H1 (cell line): ENCODE data around the gene IL17RE. TPM values are rescaled to one million over a fixed set of nuclear protein-coding genes. Genes with fewer than 3 reads are reported as not detected.

ENCODE experiments used
- CTCF ChIA-PET: fragments of 300-600 bp; sonication (Branson Sonifier 250); formaldehyde crosslinking; loops from one replicate; lab custom pipeline; 2021; ENCODE audit not compliant: partially characterized antibody; lab: Charles Lee
- POLR2A ChIA-PET: fragments of 300-600 bp; sonication (Branson Sonifier 250); formaldehyde crosslinking; loops from one replicate; lab custom pipeline; 2021; ENCODE audit warnings: inconsistent platforms; ENCODE audit not compliant: partially characterized antibody; lab: Charles Lee
- DNase-seq, 2 experiments: peaks; one replicate each; pipeline versions ENCODE4 v3.0.0 to v3.0.0-alpha.2; 2010 to 2022; ENCODE audit warnings: low spot score in 2 of 2, low read depth in 1 of 2, mixed read lengths in 1 of 2
- FAIRE-seq: peaks from 2 replicates; lab custom pipeline; 2011; peaks lifted over from hg19 to GRCh38; lab: Jason Lieb, UNC
- H2AFZ ChIP-seq: 2 replicates; pipeline ENCODE4 v1.8.1; 2012; ENCODE audit warnings: low read length, inconsistent platforms
- H2AK5ac ChIP-seq: 2 replicates; pipeline ENCODE4 v1.6.1; 2013; ENCODE audit warnings: low read depth, low read length
- H2BK120ac ChIP-seq: replicated peaks from 2 replicates; pipeline ENCODE3; 2013; ENCODE audit warnings: low read depth, low read length, inconsistent platforms
- H2BK12ac ChIP-seq: 2 replicates; pipeline ENCODE4 v1.6.1; 2013; ENCODE audit warnings: low read depth, low read length
- H2BK15ac ChIP-seq: 2 replicates; pipeline ENCODE4 v1.6.1; 2013; ENCODE audit warnings: low read length
- H2BK20ac ChIP-seq: 2 replicates; pipeline ENCODE4 v1.6.1; 2013; ENCODE audit warnings: low read length
- H2BK5ac ChIP-seq: 2 replicates; pipeline ENCODE4 v1.6.1; 2013; ENCODE audit warnings: low read depth, low read length
- H3K14ac ChIP-seq: 2 replicates; pipeline ENCODE4 v1.6.1; 2013; ENCODE audit warnings: inconsistent platforms; ENCODE audit not compliant: insufficient read length
- H3K18ac ChIP-seq: 2 replicates; pipeline ENCODE4 v1.6.1; 2013; ENCODE audit warnings: low read length; ENCODE audit errors: extremely low read depth
- H3K23ac ChIP-seq: 2 replicates; pipeline ENCODE4 v1.6.1; 2013; ENCODE audit warnings: inconsistent platforms; ENCODE audit not compliant: insufficient read length
- H3K23me2 ChIP-seq: 2 replicates; pipeline ENCODE4 v1.6.1; 2013; ENCODE audit warnings: low read depth, low read length
- H3K27ac ChIP-seq: 2 replicates; pipeline ENCODE4 v1.6.1; 2011; ENCODE audit warnings: low read depth, low read length, inconsistent platforms
- H3K27me3 ChIP-seq, 4 experiments: replicated peaks in 1 of 4; 1 replicate in 1 of 4; 2 replicates in 3 of 4; pipeline versions ENCODE4 v1.6.1 to v1.8.1; 2011 to 2013; ENCODE audit warnings: low read length in 3 of 4, mild to moderate bottlenecking in 3 of 4, inconsistent platforms in 2 of 4, mixed read lengths in 2 of 4, moderate library complexity in 1 of 4; ENCODE audit not compliant: control insufficient read depth in 3 of 4, insufficient read depth in 3 of 4; ENCODE audit errors: extremely low read depth in 1 of 4
- H3K36me3 ChIP-seq, 4 experiments: 2 replicates each; pipeline versions ENCODE4 v1.6.1 to v1.8.1; 2011 to 2013; ENCODE audit warnings: mild to moderate bottlenecking in 4 of 4, low read length in 3 of 4, moderate library complexity in 2 of 4, control low read depth in 1 of 4, inconsistent platforms in 1 of 4; ENCODE audit not compliant: insufficient read depth in 4 of 4, control insufficient read depth in 2 of 4
- H3K4ac ChIP-seq: replicated peaks from 2 replicates; pipeline ENCODE3; 2013; ENCODE audit warnings: low read length, low read depth, mixed read lengths, inconsistent platforms; ENCODE audit not compliant: insufficient read length
- H3K4me1 ChIP-seq, 4 experiments: replicated peaks in 1 of 4; 1 replicate in 1 of 4; 2 replicates in 3 of 4; pipeline versions ENCODE4 v1.6.1 to v1.8.1; 2011 to 2013; ENCODE audit warnings: low read length in 3 of 4, inconsistent platforms in 2 of 4, mixed read lengths in 1 of 4; ENCODE audit not compliant: insufficient read depth in 4 of 4, control insufficient read depth in 3 of 4
- H3K4me2 ChIP-seq, 2 experiments: 2 replicates each; pipeline versions ENCODE4 v1.6.1 to v1.8.1; 2011 to 2013; ENCODE audit warnings: low read depth in 2 of 2, low read length in 2 of 2, control low read depth in 1 of 2, inconsistent platforms in 1 of 2, mild to moderate bottlenecking in 1 of 2; ENCODE audit not compliant: insufficient read depth in 1 of 2
- H3K4me3 ChIP-seq, 4 experiments: fragments of 200-600, 300-600 bp in 1 of 4; sonication (generic), shearing (Covaris generic), sonication (Bioruptor Twin) in 1 of 4; 2 replicates each; pipeline versions ENCODE4 v1.5.1 to v1.8.1; 2011 to 2016; ENCODE audit warnings: low read length in 4 of 4, low read depth in 3 of 4, control low read depth in 2 of 4, inconsistent platforms in 2 of 4, mild to moderate bottlenecking in 2 of 4, mixed read lengths in 1 of 4, moderate library complexity in 1 of 4; ENCODE audit not compliant: insufficient read depth in 2 of 4; ENCODE audit errors: extremely low read depth in 1 of 4
- H3K56ac ChIP-seq: replicated peaks from 2 replicates; pipeline ENCODE3; 2013; ENCODE audit warnings: low read depth, mild to moderate bottlenecking, mixed read lengths, low read length, inconsistent platforms; ENCODE audit not compliant: insufficient read length
- H3K79me1 ChIP-seq: 2 replicates; pipeline ENCODE4 v1.6.1; 2013; ENCODE audit warnings: low read depth, low read length, control low read depth
- H3K79me2 ChIP-seq, 2 experiments: 2 replicates each; pipeline versions ENCODE4 v1.6.1 to v1.8.1; 2012 to 2013; ENCODE audit warnings: low read length in 2 of 2, mild to moderate bottlenecking in 2 of 2, inconsistent platforms in 1 of 2; ENCODE audit not compliant: insufficient read depth in 2 of 2, control insufficient read depth in 1 of 2
- H3K9ac ChIP-seq, 4 experiments: replicated peaks in 1 of 4; 1 replicate in 1 of 4; 2 replicates in 3 of 4; pipeline versions ENCODE4 v1.6.1 to v1.8.1; 2011 to 2013; ENCODE audit warnings: low read depth in 3 of 4, low read length in 3 of 4, control low read depth in 2 of 4, mild to moderate bottlenecking in 2 of 4, moderate library complexity in 2 of 4, inconsistent platforms in 1 of 4; ENCODE audit errors: extremely low read depth in 1 of 4
- H3K9me3 ChIP-seq, 2 experiments: 2 replicates each; pipeline versions ENCODE4 v1.6.1 to v1.8.1; 2012 to 2013; ENCODE audit warnings: mild to moderate bottlenecking in 2 of 2, moderate library complexity in 2 of 2, control low read depth in 1 of 2, inconsistent platforms in 1 of 2, low read depth in 1 of 2, low read length in 1 of 2, mixed read lengths in 1 of 2; ENCODE audit not compliant: insufficient read depth in 2 of 2
- H4K20me1 ChIP-seq, 2 experiments: replicated peaks in 1 of 2; 2 replicates each; pipeline versions ENCODE3 to v1.8.1; 2011 to 2013; ENCODE audit warnings: inconsistent platforms in 2 of 2, low read length in 2 of 2, mild to moderate bottlenecking in 1 of 2; ENCODE audit not compliant: insufficient read depth in 2 of 2, control insufficient read depth in 1 of 2
- H4K5ac ChIP-seq: 2 replicates; pipeline ENCODE4 v1.6.1; 2013; ENCODE audit warnings: low read length, low read depth, mixed read lengths, inconsistent platforms; ENCODE audit not compliant: insufficient read length
- H4K8ac ChIP-seq: 2 replicates; pipeline ENCODE4 v1.8.0; 2013; ENCODE audit warnings: mild to moderate bottlenecking, moderate library complexity, low read length, inconsistent platforms; ENCODE audit not compliant: insufficient read depth; ENCODE audit errors: extremely low read depth
- H4K91ac ChIP-seq: replicated peaks from 2 replicates; pipeline ENCODE3; 2013; ENCODE audit warnings: low read length, mixed read lengths, inconsistent platforms; ENCODE audit not compliant: insufficient read length
- ATF2 ChIP-seq: IDR thresholded peaks from 2 replicates; pipeline ENCODE4 v1.6.1; 2012; ENCODE audit warnings: low read length, inconsistent platforms
- BCL11A ChIP-seq, 2 experiments: IDR thresholded peaks; one replicate each; pipeline ENCODE4 v1.6.1; 2011; ENCODE audit warnings: low read depth in 2 of 2, low read length in 2 of 2, mild to moderate bottlenecking in 2 of 2
- GTF2F1 ChIP-seq: IDR thresholded peaks from 2 replicates; pipeline ENCODE4 v1.6.1; 2012; ENCODE audit warnings: low read depth, low read length, improper control_type of control experiment, borderline replicate concordance
- NANOG ChIP-seq: IDR thresholded peaks from 2 replicates; pipeline ENCODE4 v1.6.1; 2011; ENCODE audit warnings: low read length, low read depth, mild to moderate bottlenecking, inconsistent platforms; ENCODE audit not compliant: insufficient read depth, poor library complexity, severe bottlenecking
- PHF8 ChIP-seq: fragments of 200-600 bp; sonication (generic); conservative IDR thresholded peaks from 2 replicates; pipeline ENCODE4 v1.7.1; 2012; ENCODE audit warnings: low read depth, mild to moderate bottlenecking, inconsistent platforms, low read length, moderate library complexity
- RAD21 ChIP-seq, 2 experiments: IDR thresholded peaks in 1 of 2; conservative IDR thresholded peaks in 1 of 2; 2 replicates each; pipeline ENCODE4 v1.6.1; 2011; ENCODE audit warnings: low read depth in 2 of 2, low read length in 2 of 2, improper control_type of control experiment in 1 of 2, inconsistent platforms in 1 of 2, mild to moderate bottlenecking in 1 of 2, moderate library complexity in 1 of 2
- RNF2 ChIP-seq: fragments of 200-900, 300-1000 bp; sonication (generic); IDR thresholded peaks from 2 replicates; pipeline ENCODE4 v1.7.1; 2016; ENCODE audit warnings: borderline replicate concordance, low read depth, mild to moderate bottlenecking, antibody characterized with exemption, low read length; ENCODE audit not compliant: poor library complexity, severe bottlenecking; ENCODE audit errors: missing control alignments
- SIRT6 ChIP-seq: IDR thresholded peaks from one replicate; pipeline ENCODE4 v1.7.1; 2012; ENCODE audit warnings: low read length, inconsistent platforms
- SRF ChIP-seq: IDR thresholded peaks from 2 replicates; pipeline ENCODE4 v1.6.1; 2011; ENCODE audit warnings: mild to moderate bottlenecking, low read depth, low read length, moderate library complexity
- WGBS, 2 experiments: shearing (Covaris generic) in 1 of 2; methylation state at CpG; one replicate each; pipeline versions ENCODE4 v1.1.6 to v1.1.7; 2013 to 2015; ENCODE audit warnings: low lambda C conversion rate in 2 of 2, mixed read lengths in 2 of 2, inconsistent platforms in 1 of 2, low coverage in 1 of 2, missing lambda C conversion rate in 1 of 2; ENCODE audit not compliant: insufficient replicate concordance in 2 of 2, insufficient coverage in 1 of 2, insufficient read length in 1 of 2; ENCODE audit errors: extremely low coverage in 1 of 2, missing lambda C conversion rate in 1 of 2; 5-methylcytosine and 5-hydroxymethylcytosine counted together
- polyA plus RNA-seq, 7 experiments: library from polyadenylated mRNA; depleted of rRNA in 3 of 7; stranded (reverse) in 5 of 7; unstranded in 2 of 7; fragments of >200 nt in 5 of 7; fragments of 200-250 nt in 2 of 7; gene quantifications; 1 replicate in 5 of 7; 2 replicates in 1 of 7; 4 replicates in 1 of 7; pipeline versions ENCODE4 v1.2.1 to v1.2.3, GENCODE V29; 2011 to 2013; ENCODE audit warnings: missing spikeins in 2 of 7, mixed read lengths in 2 of 7
- total RNA-seq: library from RNA; stranded (reverse); fragmentation: NEBNext Ultra II Directional; extraction: Animal tissue kit (Norgen Biotek cat#: 25700); gene quantifications from 2 replicates; pipeline ENCODE4 v1.2.1, GENCODE V29; 2021

Gene IL17RE
- total and polyA plus RNA-seq, 2 of the 8 experiments (the other 6 are each of a cell fraction or from before 2014, with no cell fraction given) = 3.4 to 4.9 TPM

- H2BK12ac ChIP-seq = no peak overlapping the region
- no peak overlapping the region for H3K27ac ChIP-seq
- FAIRE-seq (no peak), DNase-seq (no peak)
- no peak overlapping the region for H2BK120ac ChIP-seq
- no peak overlapping the region for H3K4me3 ChIP-seq
- no peak overlapping the region for H3K4ac ChIP-seq
- no peak overlapping the region for H3K14ac ChIP-seq
- no peak overlapping the region for H2AK5ac ChIP-seq
- no peak overlapping the region for H3K23ac ChIP-seq
- no peak overlapping the region for H3K18ac ChIP-seq
- no peaks in the 10 kb centered on the region for H3K27me3 ChIP-seq
- CTCF ChIA-PET = interaction anchor here (1.2 to 1.6 kb wide), 4 partner anchors 9 to 117 kb away, joined by 3 to 5 read pairs (median 4); partner anchors contain the start of gene IL17RE
- H3K4me1 ChIP-seq = peaks cover 0 to 10% (median 5%) of the 10 kb centered on the region in 4 experiments; a peak in 6 of 7 replicates
- no peak overlapping the region for H2BK15ac ChIP-seq
- H3K9me3 ChIP-seq = peaks cover 0 to 4% of the 10 kb centered on the region in 2 experiments; a peak in 1 of 4 replicates
- peaks cover 13% of the 10 kb centered on the region; the same call in 1 of the 2 replicates for H3K23me2 ChIP-seq
- H3K9ac ChIP-seq = no peak overlapping the region
- no peak overlapping the region for H4K5ac ChIP-seq
- H4K20me1 ChIP-seq = no peaks in the 10 kb centered on the region
- H3K79me2 ChIP-seq = no peaks in the 10 kb centered on the region
- no peak overlapping the region for H4K91ac ChIP-seq
- no peak overlapping the region for H2AFZ ChIP-seq
- WGBS, 2 experiments = 94% methylated on average over 13 of the region's 13 CpGs; no CpG with 5 or more reads in 1 of the 2 experiments
- H3K56ac ChIP-seq = no peak overlapping the region
- H3K36me3 ChIP-seq = no peaks in the 10 kb centered on the region
- H2BK20ac ChIP-seq = no peak overlapping the region
- H4K8ac ChIP-seq = no peak overlapping the region
- no peak overlapping the region for H3K4me2 ChIP-seq
- no peak overlapping the region for H2BK5ac ChIP-seq
- POLR2A ChIA-PET = interaction anchor here (1.0 kb wide), 1 partner anchor 9 kb away, joined by 4 read pairs; no protein-coding TSS in a partner anchor
- no peaks in the 10 kb centered on the region for H3K79me1 ChIP-seq
- TF ChIP-seq PHF8 (no peak), GTF2F1 (no peak), RAD21 (IDR thresholded peaks at IDR 0.05 in 1 of 2, conservative IDR thresholded peaks at IDR 0.05 in 1 of 2; ENCODE audit: low read depth in 2 of 2, low read length in 2 of 2) (no peak), SIRT6 (no peak), SRF (no peak), ATF2 (no peak), NANOG (no peak), BCL11A (IDR thresholded peaks at IDR 0.05; ENCODE audit: low read depth in 2 of 2, low read length in 2 of 2) (no peak), RNF2 (no peak)
These were observed 35.0 kb downstream of the IL17RE start for GRCh38 chr3:9937486-9938238.
